GM18511 (cell line): ENCODE results near the gene PDE10A.
"Not testable (repeated sequence)": the region's sequence is repeated elsewhere in the genome, so short reads cannot be mapped to it uniquely, and the experiment has no call there.

ENCODE experiments used
- ATAC-seq: cut with Tn5 transposase; IDR thresholded peaks from one replicate; pipeline ENCODE4 v1.9.1; 2021; ENCODE audit warnings: mild to moderate bottlenecking, moderate library complexity; ENCODE audit not compliant: unreplicated experiment

Gene PDE10A

DNA sequence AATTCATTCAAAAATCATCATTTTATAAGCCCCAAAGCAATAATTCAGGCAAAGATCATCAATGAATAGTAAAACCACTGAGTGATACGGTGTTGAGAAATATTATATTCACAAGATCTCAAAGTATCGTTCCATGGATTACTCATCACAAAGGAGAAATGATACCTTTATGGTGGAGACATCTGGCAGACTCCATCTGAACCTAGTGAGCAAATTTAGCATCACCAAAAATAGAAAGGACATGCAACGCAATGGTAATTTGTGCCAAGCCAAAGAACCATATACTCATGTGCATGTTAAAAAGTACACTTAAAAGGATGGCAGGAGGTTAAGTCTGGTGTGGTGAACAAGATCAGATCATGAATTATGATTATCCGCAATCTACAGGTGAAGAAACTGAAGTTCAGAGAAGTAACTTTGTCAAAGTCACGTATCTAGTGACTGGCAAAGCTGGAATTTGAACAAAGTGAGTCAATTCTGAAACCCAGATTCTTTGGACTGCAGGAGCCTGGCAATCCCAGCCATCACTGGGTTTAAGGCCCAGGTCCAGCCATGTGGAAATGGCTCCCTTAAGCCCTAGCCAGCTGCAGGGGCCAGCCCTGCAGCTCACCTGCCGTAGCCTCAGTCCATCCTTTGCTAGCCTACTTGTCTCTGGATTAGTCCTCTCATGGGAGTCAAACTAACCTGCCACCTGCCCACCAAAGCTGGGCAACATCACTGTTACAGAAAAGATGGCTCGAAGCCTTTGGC, 68.3 kb downstream of the PDE10A start:
- ATAC-seq: no peak

DNA sequence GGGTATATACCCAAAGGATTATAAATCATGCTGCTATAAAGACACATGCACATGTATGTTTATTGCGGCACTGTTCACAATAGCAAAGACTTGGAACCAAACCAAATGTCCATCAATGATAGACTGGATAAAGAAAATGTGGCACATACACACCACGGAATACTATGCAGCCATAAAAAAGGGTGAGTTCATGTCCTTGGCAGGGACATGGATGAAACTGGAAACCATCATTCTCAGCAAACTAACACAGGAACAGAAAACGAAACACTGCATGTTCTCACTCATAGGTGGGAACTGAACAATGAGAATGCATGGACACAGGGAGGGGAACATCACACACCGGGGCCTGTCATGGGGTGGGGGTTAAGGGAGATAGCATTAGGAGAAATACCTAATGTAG, 70.1 kb downstream of the PDE10A start:
- ATAC-seq: not testable (repeated sequence)

DNA sequence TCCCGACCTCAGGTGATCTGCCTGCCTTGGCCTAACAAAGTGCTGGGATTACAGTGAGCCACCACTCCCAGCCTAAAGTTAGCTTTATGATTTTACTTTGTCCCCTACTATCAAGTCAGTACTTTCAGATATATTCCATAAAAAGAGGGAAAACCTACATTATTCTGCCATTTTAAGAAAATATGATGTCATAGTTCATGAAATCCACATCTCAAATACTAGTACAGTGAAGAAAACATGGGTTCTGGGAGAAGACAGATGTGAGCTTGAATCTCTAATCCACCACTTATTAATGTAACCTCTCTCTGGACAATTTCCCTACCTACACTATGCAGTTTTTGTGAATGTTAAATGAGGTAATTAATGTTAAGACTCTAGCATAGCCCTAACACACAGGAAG, 74.5 kb downstream of the PDE10A start:
- no peak for ATAC-seq

DNA sequence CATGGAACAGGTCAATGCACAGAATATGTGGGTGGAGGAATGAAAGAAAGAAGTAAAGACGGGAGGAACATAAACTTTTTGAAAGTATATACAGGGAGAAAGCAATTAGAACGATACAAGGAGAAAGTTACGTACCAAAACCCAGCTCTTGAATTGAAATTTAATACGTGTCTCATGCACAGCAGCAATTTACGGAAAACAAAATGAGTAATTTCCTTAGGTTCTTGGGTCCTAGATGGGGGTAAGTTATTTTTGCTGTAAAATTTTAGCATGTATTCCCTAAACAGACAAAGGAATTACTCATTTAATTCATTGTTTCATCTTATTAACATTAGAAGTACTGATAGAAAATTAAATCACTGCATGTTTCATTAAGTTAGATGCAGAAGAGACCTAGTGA, 75.8 kb downstream of the PDE10A start:
- ATAC-seq: no peak

DNA sequence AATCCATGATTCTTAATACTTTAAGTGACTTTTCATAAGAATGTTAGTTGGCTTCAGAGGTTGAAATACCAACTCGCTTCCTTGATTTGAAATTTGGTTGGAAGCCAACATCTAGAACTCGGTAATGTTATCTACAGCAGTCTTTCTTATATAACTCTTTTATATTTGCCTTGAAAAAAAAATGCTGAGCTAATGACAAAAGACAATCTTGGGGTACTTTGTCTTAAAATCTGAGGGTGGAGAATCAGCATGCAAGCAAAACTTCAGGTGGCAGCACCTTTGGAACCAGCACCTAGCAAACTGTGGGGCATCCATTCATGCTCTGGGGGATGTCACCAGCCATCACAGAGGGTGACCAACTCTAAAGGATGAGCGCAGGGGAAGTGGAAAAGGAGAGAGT, 76.3 kb downstream of the PDE10A start:
- ATAC-seq: no peak

DNA sequence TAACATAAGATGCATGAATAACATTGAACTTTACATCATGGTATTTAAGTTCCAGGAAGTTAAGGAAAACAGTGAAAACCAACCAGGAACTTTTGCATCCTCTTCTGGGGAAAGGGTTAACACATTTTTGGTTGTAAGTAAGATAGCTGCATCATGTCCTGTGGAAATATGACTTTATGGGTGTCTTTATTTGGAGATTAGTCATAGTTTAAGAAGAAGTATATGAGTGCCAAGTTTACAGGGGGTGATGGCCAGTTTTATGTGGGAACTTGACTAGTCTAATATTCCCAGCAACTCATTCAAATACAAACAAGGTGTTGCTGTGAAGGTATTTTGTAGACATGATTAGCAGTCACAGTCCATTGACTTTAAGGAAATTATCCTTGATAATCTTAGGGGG, 78.0 kb downstream of the PDE10A start:
- ATAC-seq: no peak

DNA sequence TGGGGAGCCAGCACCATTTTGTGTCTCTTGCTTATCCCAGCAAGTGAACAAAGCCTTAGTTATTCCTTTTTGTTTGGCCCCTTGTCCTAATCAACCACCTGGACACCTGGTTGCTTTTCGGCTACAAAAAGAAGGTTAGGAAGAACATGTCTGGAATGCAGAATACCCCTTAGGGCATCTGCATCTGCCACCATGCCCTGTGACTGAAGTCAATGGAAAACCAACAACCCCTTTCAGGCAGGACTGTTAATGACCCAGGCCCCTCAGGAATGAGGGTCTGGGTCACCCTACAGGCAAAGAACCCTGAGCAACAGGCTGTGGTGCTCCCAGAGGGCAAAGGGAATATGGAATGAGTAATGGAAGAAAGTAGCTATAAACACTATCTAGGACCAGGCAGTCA, 78.5 kb downstream of the PDE10A start:
- no peak for ATAC-seq

DNA sequence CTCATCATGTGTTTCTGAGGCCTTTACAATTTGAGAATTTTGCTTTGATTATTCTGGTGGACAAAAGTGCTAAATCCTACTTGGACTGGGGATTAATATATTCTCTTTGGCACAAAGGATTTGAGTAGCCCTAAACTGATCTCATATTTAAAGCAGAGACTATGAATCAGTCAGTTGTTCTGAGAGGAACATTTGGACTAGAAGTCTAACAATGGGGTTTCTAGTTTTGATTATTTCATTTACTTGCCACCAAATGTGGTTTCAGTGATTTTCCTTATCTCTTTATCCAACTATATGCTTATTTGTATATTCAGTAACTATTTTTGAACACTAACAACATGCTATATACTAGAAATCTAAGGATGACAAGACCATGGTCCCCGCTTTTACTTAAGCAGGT, 81.4 kb downstream of the PDE10A start:
- ATAC-seq: no peak

- no peak for ATAC-seq
These were observed 82.9 kb downstream of the PDE10A start for GRCh38 chr6:165580136-165580535.

DNA sequence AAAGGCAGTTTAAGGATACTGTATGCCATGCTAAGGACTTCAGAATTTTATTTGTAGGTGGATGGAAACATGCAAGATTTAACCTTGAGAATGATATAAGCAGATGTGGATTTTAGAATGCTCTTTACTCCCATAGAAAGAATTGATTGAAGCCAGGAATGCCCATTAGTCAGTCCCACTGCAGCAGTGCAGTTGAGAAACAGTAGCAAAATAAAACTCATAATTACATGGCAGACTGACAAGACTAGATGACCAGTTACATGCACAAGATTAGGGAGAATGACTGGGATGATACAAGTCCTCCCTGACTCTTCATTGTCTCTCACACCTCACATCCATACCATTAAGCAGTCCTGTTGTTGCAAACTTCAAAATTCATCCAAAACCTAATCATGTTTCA, 83.9 kb downstream of the PDE10A start:
- ATAC-seq: no peak

DNA sequence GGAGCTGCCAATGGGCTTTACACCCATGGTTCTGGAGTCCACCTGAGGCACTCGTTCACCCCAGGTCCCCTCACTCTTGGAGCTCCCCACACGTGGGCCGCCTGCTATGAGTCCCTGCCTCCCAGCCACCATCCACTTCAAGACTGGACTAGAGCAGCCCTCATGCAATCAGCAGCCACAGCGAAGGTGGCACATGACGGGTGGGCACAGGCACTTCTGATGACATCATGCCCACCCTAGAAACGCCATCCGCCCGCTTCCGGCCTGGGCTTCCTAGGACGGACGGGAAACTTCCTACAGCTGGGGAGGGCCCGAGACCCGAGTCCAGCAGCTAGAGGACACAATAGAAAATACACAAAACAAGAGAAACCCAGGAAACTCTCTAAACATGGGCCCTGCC, 85.5 kb downstream of the PDE10A start:
- no peak for ATAC-seq

DNA sequence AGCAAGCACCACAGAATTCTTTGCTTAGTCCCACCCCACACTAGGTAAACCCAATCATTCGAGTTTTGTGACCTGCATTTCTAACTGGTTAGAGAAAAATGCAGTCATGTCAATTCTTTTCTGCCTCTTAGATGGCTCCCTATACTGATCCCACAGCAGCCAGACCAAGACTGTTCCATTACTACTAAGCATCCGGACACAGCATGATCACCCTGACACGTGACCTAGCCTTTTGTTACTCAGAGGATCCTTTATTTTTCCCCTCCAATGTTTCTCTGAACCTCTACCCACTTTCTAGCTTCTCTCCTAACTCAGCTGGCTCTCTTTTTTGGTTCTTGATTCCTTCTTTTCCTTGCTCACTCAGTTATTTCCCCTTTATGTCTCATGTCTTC, 87.9 kb downstream of the PDE10A start:
- ATAC-seq: no peak

GRCh38 chr6:165574220-165575157, 88.6 kb downstream of the PDE10A start:
- no peak for ATAC-seq

GRCh38 chr6:165573671-165574070, 89.4 kb downstream of the PDE10A start:
- ATAC-seq: no peak

GRCh38 chr6:165571721-165572132, 91.3 kb downstream of the PDE10A start:
- ATAC-seq: peak; percentile 85

DNA sequence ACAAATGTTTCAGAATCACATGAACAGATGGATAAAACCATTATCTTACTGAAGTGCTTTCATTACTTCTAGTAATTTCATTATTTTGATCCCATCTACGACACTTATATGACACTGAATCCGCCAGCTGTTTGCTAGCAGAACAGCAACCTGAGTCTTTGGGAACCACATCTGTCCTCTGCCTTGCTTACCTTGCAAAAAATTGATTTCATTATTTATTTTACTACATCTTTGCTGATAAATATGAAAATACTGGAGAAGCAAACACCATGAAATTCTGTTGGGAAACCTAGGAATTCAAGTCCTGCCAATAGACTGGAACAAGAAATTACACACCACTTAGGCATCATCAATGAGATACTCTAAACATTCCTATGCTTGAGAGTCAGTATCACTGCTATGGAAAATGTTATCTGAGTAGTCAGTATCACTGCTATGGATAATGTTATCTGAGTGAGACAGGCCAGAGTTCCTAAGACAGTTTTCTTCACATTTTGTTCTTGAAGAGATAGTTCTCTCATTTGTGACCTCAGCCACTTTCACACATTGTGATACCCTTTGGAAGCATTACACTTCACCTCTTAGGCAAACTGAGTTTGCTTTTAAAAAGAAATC, 91.9 kb downstream of the PDE10A start:
- no peak for ATAC-seq

DNA sequence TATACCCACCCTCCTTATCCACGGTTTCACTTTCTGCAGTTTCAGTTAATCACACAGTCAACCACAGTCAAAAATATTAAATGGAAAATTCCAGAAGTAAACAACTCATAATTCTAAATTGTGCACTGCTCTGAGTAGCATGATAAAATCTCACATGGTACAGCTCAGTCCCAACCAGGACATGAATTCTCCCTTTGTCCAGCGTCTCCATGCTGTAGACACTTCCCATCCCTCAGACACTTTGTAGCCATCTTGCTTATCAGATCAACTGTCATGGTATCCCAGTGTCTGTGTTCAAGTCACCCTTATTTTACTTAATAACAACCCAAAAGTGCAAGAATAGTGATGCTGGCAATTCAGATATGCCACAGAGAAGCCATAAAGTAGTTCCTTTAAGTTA, 94.7 kb downstream of the PDE10A start:
- no peak for ATAC-seq

GRCh38 chr6:165566088-165566828, 96.8 kb downstream of the PDE10A start:
- ATAC-seq: no peak

- no peak for ATAC-seq
These were observed 100.5 kb downstream of the PDE10A start for GRCh38 chr6:165562421-165563090.

DNA sequence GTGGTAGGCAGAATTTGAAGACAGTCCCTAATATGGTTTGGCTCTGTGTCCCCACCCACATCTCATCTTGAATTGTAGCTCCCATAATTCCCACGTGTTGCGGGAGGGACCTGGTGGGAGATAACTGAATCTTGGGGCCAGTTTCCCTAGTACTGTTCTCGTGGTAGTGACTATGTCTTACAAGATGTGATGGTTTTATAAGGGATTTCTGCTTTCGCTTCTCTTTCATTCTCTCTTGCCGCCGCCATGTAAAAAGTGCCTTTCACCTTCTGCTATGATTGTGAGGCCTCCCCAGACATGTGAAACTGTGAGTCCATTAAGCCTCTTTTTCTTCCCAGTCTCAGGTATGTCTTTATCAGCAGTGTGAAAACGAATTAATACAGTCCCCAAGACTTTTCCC, 103.4 kb downstream of the PDE10A start:
- no peak for ATAC-seq
